Jurkat, Clone E6-1 (cell line): ENCODE data around the gene BASP1.

Source experiments
- DNase-seq: peaks from one replicate; pipeline ENCODE4 v3.0.0-alpha.2; 2011; ENCODE audit warnings: low read depth, low spot score
- H3K4me3 ChIP-seq: 2 replicates; pipeline ENCODE4 v1.5.1; 2011; ENCODE audit warnings: mild to moderate bottlenecking, low read length, control low read depth, moderate library complexity

The BASP1 gene

GRCh38 chr5:17276445-17276844, 59.0 kb downstream of the BASP1 start:
- no peak overlapping the region for H3K4me3 ChIP-seq
- no peak for DNase-seq

- no peak overlapping the region for H3K4me3 ChIP-seq
- no peak for DNase-seq
Measured at GRCh38 chr5:17277907-17278306, 60.5 kb downstream of the BASP1 start.

- H3K4me3 ChIP-seq = no peak overlapping the region
- no peak for DNase-seq
Measured at GRCh38 chr5:17278931-17279330, 61.5 kb downstream of the BASP1 start.

- no peak for DNase-seq
- H3K4me3 ChIP-seq = no peak overlapping the region
Measured at GRCh38 chr5:17279487-17279886, 62.1 kb downstream of the BASP1 start.

- no peak overlapping the region for H3K4me3 ChIP-seq
- no peak for DNase-seq
Measured at GRCh38 chr5:17282283-17283120, 65.1 kb downstream of the BASP1 start.

GRCh38 chr5:17283121-17283415, 65.6 kb downstream of the BASP1 start:
- H3K4me3 ChIP-seq = no peak overlapping the region
- DNase-seq = no peak

GRCh38 chr5:17287501-17288155, 70.2 kb downstream of the BASP1 start:
- H3K4me3 ChIP-seq = no peak overlapping the region
- DNase-seq = no peak

GRCh38 chr5:17288570-17288969, 71.1 kb downstream of the BASP1 start:
- DNase-seq = no peak
- H3K4me3 ChIP-seq = no peak overlapping the region

GRCh38 chr5:17289681-17290539, 72.5 kb downstream of the BASP1 start:
- H3K4me3 ChIP-seq = no peak overlapping the region
- DNase-seq = no peak

GRCh38 chr5:17290540-17290974, 73.1 kb downstream of the BASP1 start:
- H3K4me3 ChIP-seq = no peak overlapping the region
- DNase-seq = no peak

- DNase-seq = no peak
- H3K4me3 ChIP-seq = no peak overlapping the region
Measured at GRCh38 chr5:17292434-17293015, 75.1 kb downstream of the BASP1 start.

- DNase-seq = no peak
- H3K4me3 ChIP-seq = no peak overlapping the region
Measured at GRCh38 chr5:17294639-17295311, 77.3 kb downstream of the BASP1 start.

- DNase-seq = no peak
- no peak overlapping the region for H3K4me3 ChIP-seq
Measured at GRCh38 chr5:17295671-17296070, 78.2 kb downstream of the BASP1 start.

GRCh38 chr5:17302106-17302505, 84.7 kb downstream of the BASP1 start:
- no peak overlapping the region for H3K4me3 ChIP-seq
- no peak for DNase-seq

- no peak for DNase-seq
- H3K4me3 ChIP-seq = no peak overlapping the region
Measured at GRCh38 chr5:17302604-17303003, 85.2 kb downstream of the BASP1 start.

- no peak for DNase-seq
- no peak overlapping the region for H3K4me3 ChIP-seq
Measured at GRCh38 chr5:17304282-17304681, 86.9 kb downstream of the BASP1 start.

- no peak for DNase-seq
- H3K4me3 ChIP-seq = no peak overlapping the region
Measured at GRCh38 chr5:17305017-17305416, 87.6 kb downstream of the BASP1 start.

GRCh38 chr5:17305964-17306725, 88.7 kb downstream of the BASP1 start:
- no peak for DNase-seq
- no peak overlapping the region for H3K4me3 ChIP-seq
